Endothelial cell (in vitro differentiated cells): ENCODE data around the gene ITGAL. TPM values are rescaled to one million over a fixed set of nuclear protein-coding genes. Genes with fewer than 3 reads are reported as not detected.

ENCODE experiments used
- DNase-seq: peaks from one replicate; pipeline ENCODE4 v3.0.0; 2021; ENCODE audit warnings: low spot score
- H3K27ac Mint-ChIP-seq: one replicate; pipeline ENCODE4 v1.8.0; 2021; ENCODE audit warnings: mixed read lengths, inconsistent platforms; ENCODE audit not compliant: unreplicated experiment
- H3K27me3 Mint-ChIP-seq: one replicate; pipeline ENCODE4 v1.8.0; 2021; ENCODE audit warnings: mild to moderate bottlenecking, moderate library complexity, mixed read lengths, inconsistent platforms; ENCODE audit not compliant: unreplicated experiment
- H3K36me3 Mint-ChIP-seq: one replicate; pipeline ENCODE4 v1.8.0; 2021; ENCODE audit warnings: mild to moderate bottlenecking, low read depth, mixed read lengths, inconsistent platforms; ENCODE audit not compliant: unreplicated experiment
- H3K4me1 Mint-ChIP-seq: one replicate; pipeline ENCODE4 v1.8.0; 2021; ENCODE audit warnings: mild to moderate bottlenecking, mixed read lengths, inconsistent platforms; ENCODE audit not compliant: unreplicated experiment
- H3K4me3 Mint-ChIP-seq: one replicate; pipeline ENCODE4 v1.8.0; 2021; ENCODE audit warnings: mild to moderate bottlenecking, mixed read lengths, inconsistent platforms; ENCODE audit not compliant: unreplicated experiment
- H3K9me3 Mint-ChIP-seq: one replicate; pipeline ENCODE4 v1.8.0; 2021; ENCODE audit warnings: mixed read lengths, inconsistent platforms; ENCODE audit not compliant: unreplicated experiment
- CTCF ChIP-seq: fragments of 200-600 bp; sonication (generic); IDR thresholded peaks from one replicate; pipeline ENCODE4 v1.5.0; 2021; ENCODE audit warnings: antibody characterized with exemption; ENCODE audit not compliant: unreplicated experiment
- microRNA-seq: library from miRNA; unstranded; fragments of <30 nt; microRNA quantifications from one replicate; pipeline ENCODE4, GENCODE V29; 2020; ENCODE audit not compliant: unreplicated experiment
- total RNA-seq: library from RNA; stranded (reverse); fragmentation: NEBNext Ultra II Directional; extraction: Animal tissue kit (Norgen Biotek cat#: 25700); gene quantifications from one replicate; pipeline ENCODE4 v1.2.1, GENCODE V29; 2021; ENCODE audit not compliant: unreplicated experiment

The ITGAL gene
- total RNA-seq, 1 donor from 2014 or later: not detected

GRCh38 chr16:30569746-30570635, 97.4 kb downstream of the ITGAL start:
- peaks cover 10% of the 10 kb centered on the region for H3K27me3 Mint-ChIP-seq
- DNase-seq: no peak
- no peaks in the 10 kb centered on the region for H3K9me3 Mint-ChIP-seq
- peak overlapping the region; percentile 84 for H3K27ac Mint-ChIP-seq
- peaks cover 10% of the 10 kb centered on the region for H3K36me3 Mint-ChIP-seq
- no peak overlapping the region for H3K4me3 Mint-ChIP-seq
- H3K4me1 Mint-ChIP-seq: peaks cover 30% of the 10 kb centered on the region
- TF ChIP-seq CTCF: no peak

- no peak for TF ChIP-seq CTCF
- Mint-ChIP-seq H3K27me3 (peaks cover 10% of the 10 kb centered on the region), H3K4me1 (peaks cover 30% of the 10 kb centered on the region), H3K36me3 (peaks cover 11% of the 10 kb centered on the region), H3K27ac (peak overlapping the region; percentile 88), H3K4me3 (peak overlapping the region; percentile 89), H3K9me3 (no peaks in the 10 kb centered on the region)
- peak; percentile 49 for DNase-seq
These were observed 98.3 kb downstream of the ITGAL start for GRCh38 chr16:30570636-30571444.

- peaks cover 7% of the 10 kb centered on the region for H3K27me3 Mint-ChIP-seq
- peak within 1 kb of the TSS; percentile 88 for H3K27ac Mint-ChIP-seq
- H3K4me1 Mint-ChIP-seq: peaks cover 24% of the 10 kb centered on the region
- no peaks in the 10 kb centered on the region for H3K9me3 Mint-ChIP-seq
- DNase-seq: peak; percentile 83
- peaks cover 6% of the 10 kb centered on the region for H3K36me3 Mint-ChIP-seq
- peak within 1 kb of the TSS; percentile 89 for H3K4me3 Mint-ChIP-seq
- TF ChIP-seq CTCF: no peak
These were observed 99.1 kb downstream of the ITGAL start, which contains the start of gene ZNF688 for GRCh38 chr16:30571445-30572322. Gene ZNF688 (minus strand): TSS chr16:30571714. CDS start chr16:30571629, 85 bp downstream.

Small RNA genes lying within 50 kb of the gene (microRNA-seq; reads per million reads assigned to microRNA genes)
- gene MIR4518: not detected

Other genes starting within 250 kb of the ITGAL start
- gene NPIPB13, start 224.3 kb upstream of the ITGAL start, total RNA-seq: 10.7 TPM
- gene CD2BP2, start 117.4 kb upstream of the ITGAL start, total RNA-seq: 77.2 TPM
- 62.4 TPM for gene TBC1D10B, start 102.2 kb upstream of the ITGAL start, total RNA-seq
- 0.85 TPM for gene MYL11, start 97.9 kb upstream of the ITGAL start, total RNA-seq
- gene SEPTIN1, start 90.2 kb upstream of the ITGAL start, total RNA-seq: 1.6 TPM
- 40.4 TPM for gene ZNF48, start 77.3 kb upstream of the ITGAL start, total RNA-seq
- gene ZNF771, start 65.1 kb upstream of the ITGAL start, total RNA-seq: 16.3 TPM
- 61.1 TPM for gene DCTPP1, start 42.7 kb upstream of the ITGAL start, total RNA-seq
- gene SEPHS2, start 26.9 kb upstream of the ITGAL start, total RNA-seq: 43.1 TPM
- 31.4 TPM for gene ZNF768, start 53.8 kb downstream of the ITGAL start, total RNA-seq
- gene ZNF747, start 62.1 kb downstream of the ITGAL start, total RNA-seq: 9.7 TPM
- gene ZNF764, start 85.6 kb downstream of the ITGAL start, total RNA-seq: 13.8 TPM
- 9.6 TPM for gene ZNF688, start 99.0 kb downstream of the ITGAL start, total RNA-seq
- gene ZNF785, start 113.0 kb downstream of the ITGAL start, total RNA-seq: 33.5 TPM
- gene ZNF689, start 137.6 kb downstream of the ITGAL start, total RNA-seq: 12.0 TPM
- 45.3 TPM for gene PRR14, start 178.2 kb downstream of the ITGAL start, total RNA-seq
- 60.9 TPM for gene FBRS, start 185.7 kb downstream of the ITGAL start, total RNA-seq
- 62.2 TPM for gene SRCAP, start 226.4 kb downstream of the ITGAL start, total RNA-seq